Osteoblast (primary cell): ENCODE measurements around the gene IL3RA. TPM values are rescaled to one million over a fixed set of nuclear protein-coding genes. Genes with fewer than 3 reads are reported as not detected.
"Not testable (repeated sequence)": the region's sequence is repeated elsewhere in the genome, so short reads cannot be mapped to it uniquely, and the experiment has no call there.

Experiments
- DNase-seq: peaks from one replicate; pipeline ENCODE4 v3.0.0; 2011; ENCODE audit warnings: low spot score, mixed read lengths; ENCODE audit not compliant: insufficient read length; ENCODE audit errors: missing footprints
- H2AFZ ChIP-seq: 2 replicates; pipeline ENCODE4 v1.6.0; 2011; ENCODE audit warnings: mild to moderate bottlenecking, low read length
- H3K27ac ChIP-seq: 2 replicates; pipeline ENCODE4 v1.5.1; 2011; ENCODE audit warnings: mild to moderate bottlenecking, low read depth, low read length, moderate library complexity
- H3K27me3 ChIP-seq: 2 replicates; pipeline ENCODE4 v1.6.0; 2012; ENCODE audit warnings: mild to moderate bottlenecking, control low read depth, inconsistent platforms, low read length, moderate library complexity; ENCODE audit not compliant: insufficient read depth
- H3K36me3 ChIP-seq: 2 replicates; pipeline ENCODE4 v1.5.1; 2011; ENCODE audit warnings: mild to moderate bottlenecking, low read length, control low read depth, moderate library complexity; ENCODE audit not compliant: insufficient read depth
- H3K4me1 ChIP-seq: 2 replicates; pipeline ENCODE4 v1.5.1; 2011; ENCODE audit warnings: mild to moderate bottlenecking, low read length, control low read depth, moderate library complexity; ENCODE audit not compliant: insufficient read depth
- H3K4me2 ChIP-seq: 2 replicates; pipeline ENCODE4 v1.6.0; 2011; ENCODE audit warnings: mild to moderate bottlenecking, low read length; ENCODE audit not compliant: insufficient read depth
- H3K4me3 ChIP-seq: fragments of 200-600 bp; sonication (generic); 3 replicates; pipeline ENCODE4 v1.5.1; 2012; ENCODE audit warnings: mild to moderate bottlenecking, low read length, inconsistent platforms; ENCODE audit not compliant: insufficient read depth
- H3K79me2 ChIP-seq: 2 replicates; pipeline ENCODE4 v1.6.0; 2012; ENCODE audit warnings: mild to moderate bottlenecking, low read length, control low read depth, inconsistent platforms; ENCODE audit not compliant: insufficient read depth
- H3K9me3 ChIP-seq: 2 replicates; pipeline ENCODE4 v1.5.1; 2011; ENCODE audit warnings: low read depth, low read length, control low read depth
- H4K20me1 ChIP-seq: 2 replicates; pipeline ENCODE4 v1.6.0; 2012; ENCODE audit warnings: mild to moderate bottlenecking, low read length, control low read depth; ENCODE audit not compliant: insufficient read depth
- CTCF ChIP-seq: IDR thresholded peaks from 2 replicates; pipeline ENCODE4 v1.5.1; 2011; ENCODE audit warnings: mild to moderate bottlenecking, low read depth, low read length, moderate library complexity; ENCODE audit errors: extremely low read depth
- total RNA-seq: library from RNA; depleted of rRNA; stranded (reverse); fragments of >200 nt; gene quantifications from 2 replicates; pipeline ENCODE4 v1.2.3, GENCODE V29; 2012

IL3RA gene
- total RNA-seq, 1 donor, result 0.72 TPM

GRCh38 chrX:1400742-1401471, 64.3 kb downstream of the IL3RA start:
- Histone ChIP-seq H3K4me3 (no peak overlapping the region), H3K36me3 (peaks cover 36% of the 10 kb centered on the region), H3K9me3 (no peaks in the 10 kb centered on the region), H2AFZ (no peak overlapping the region), H3K27me3 (no peaks in the 10 kb centered on the region), H3K4me1 (no peaks in the 10 kb centered on the region), H4K20me1 (peaks cover 16% of the 10 kb centered on the region), H3K79me2 (peaks cover 2% of the 10 kb centered on the region), H3K27ac (no peak overlapping the region), H3K4me2 (no peak overlapping the region)
- no peak for TF ChIP-seq CTCF
- no peak for DNase-seq

- no peak overlapping the region for H3K4me2 ChIP-seq
- no peaks in the 10 kb centered on the region for H3K9me3 ChIP-seq
- no peak overlapping the region for H3K27ac ChIP-seq
- no peaks in the 10 kb centered on the region for H3K27me3 ChIP-seq
- peaks cover 45% of the 10 kb centered on the region for H3K36me3 ChIP-seq
- no peak for TF ChIP-seq CTCF
- H3K4me1 ChIP-seq, result no peaks in the 10 kb centered on the region
- peaks cover 16% of the 10 kb centered on the region for H4K20me1 ChIP-seq
- H2AFZ ChIP-seq, result no peak overlapping the region
- no peak for DNase-seq
- H3K79me2 ChIP-seq, result no peaks in the 10 kb centered on the region
- no peak overlapping the region for H3K4me3 ChIP-seq
Measured at GRCh38 chrX:1401611-1402430, 65.2 kb downstream of the IL3RA start.

GRCh38 chrX:1403228-1403627, 66.6 kb downstream of the IL3RA start:
- Histone ChIP-seq H3K27me3 (no peaks in the 10 kb centered on the region), H3K36me3 (peaks cover 52% of the 10 kb centered on the region), H3K4me2 (no peak overlapping the region), H3K4me1 (no peaks in the 10 kb centered on the region), H3K9me3 (no peaks in the 10 kb centered on the region), H4K20me1 (peaks cover 16% of the 10 kb centered on the region), H3K4me3 (no peak overlapping the region), H2AFZ (no peak overlapping the region), H3K27ac (no peak overlapping the region), H3K79me2 (no peaks in the 10 kb centered on the region)
- no peak for TF ChIP-seq CTCF
- DNase-seq, result no peak

GRCh38 chrX:1403867-1404266, 67.3 kb downstream of the IL3RA start:
- H3K4me3 ChIP-seq, H3K27me3 ChIP-seq, H3K79me2 ChIP-seq, H3K4me1 ChIP-seq, DNase-seq, H3K27ac ChIP-seq, H3K4me2 ChIP-seq, H3K9me3 ChIP-seq, H2AFZ ChIP-seq: not testable (repeated sequence)
- peaks cover 52% of the 10 kb centered on the region for H3K36me3 ChIP-seq
- peaks cover 16% of the 10 kb centered on the region for H4K20me1 ChIP-seq

GRCh38 chrX:1405769-1406168, 69.2 kb downstream of the IL3RA start:
- not testable (repeated sequence) for H3K79me2 ChIP-seq, H2AFZ ChIP-seq, H3K9me3 ChIP-seq, H3K27me3 ChIP-seq, H3K27ac ChIP-seq, DNase-seq, H3K4me1 ChIP-seq, H3K4me2 ChIP-seq, H3K4me3 ChIP-seq
- peaks cover 49% of the 10 kb centered on the region for H3K36me3 ChIP-seq
- H4K20me1 ChIP-seq, result peaks cover 16% of the 10 kb centered on the region
